Neural cell (in vitro differentiated cells): Measurements from ENCODE around the gene SLC25A47. TPM values are rescaled to one million over a fixed set of nuclear protein-coding genes. Genes with fewer than 3 reads are reported as not detected.

Experiments
- H2AFZ ChIP-seq: fragments of 200-600, 300-800 bp; sonication (generic), shearing (Covaris generic); 2 replicates; pipeline ENCODE4 v1.6.0; 2014; ENCODE audit warnings: low read depth, mild to moderate bottlenecking, antibody characterized with exemption, low read length, moderate library complexity
- H3F3A ChIP-seq: fragments of 200-600 bp; shearing (Covaris generic); 2 replicates; pipeline ENCODE4 v1.6.1; 2016; ENCODE audit warnings: mild to moderate bottlenecking, moderate library complexity, mixed read lengths, antibody characterized with exemption, low read length; ENCODE audit not compliant: insufficient read depth, poor library complexity, severe bottlenecking
- H3K27ac ChIP-seq: fragments of 200-600, 300-800 bp; sonication (generic), shearing (Covaris generic); 2 replicates; pipeline ENCODE4 v1.5.1; 2014; ENCODE audit warnings: mild to moderate bottlenecking, low read length, moderate library complexity
- H3K27me3 ChIP-seq: fragments of 300-800, 200-600 bp; sonication (generic), shearing (Covaris generic); 2 replicates; pipeline ENCODE4 v1.6.0; 2014; ENCODE audit warnings: mild to moderate bottlenecking, low read depth, low read length, moderate library complexity; ENCODE audit not compliant: insufficient read depth
- H3K36me3 ChIP-seq: fragments of 300-800, 200-600 bp; sonication (generic), shearing (Covaris generic); 2 replicates; pipeline ENCODE4 v1.5.1; 2014; ENCODE audit warnings: mild to moderate bottlenecking, antibody characterized with exemption, low read length, moderate library complexity; ENCODE audit not compliant: insufficient read depth
- H3K4me2 ChIP-seq: fragments of 300-800, 200-600 bp; sonication (generic), shearing (Covaris generic); 2 replicates; pipeline ENCODE4 v1.6.0; 2014; ENCODE audit warnings: mild to moderate bottlenecking, low read length
- H3K4me3 ChIP-seq: fragments of 300-800, 200-600 bp; sonication (generic), shearing (Covaris generic); 2 replicates; pipeline ENCODE4 v1.5.1; 2014; ENCODE audit warnings: mild to moderate bottlenecking, low read length, moderate library complexity
- H3K79me2 ChIP-seq: fragments of 200-600 bp; shearing (Covaris generic); replicated peaks from 2 replicates; pipeline ENCODE4 v1.6.0; 2014; ENCODE audit warnings: mild to moderate bottlenecking, low read length, moderate library complexity; ENCODE audit not compliant: insufficient read depth
- H3K9ac ChIP-seq: fragments of 300-800, 200-600 bp; sonication (generic), shearing (Covaris generic); 2 replicates; pipeline ENCODE4 v1.6.1; 2016; ENCODE audit warnings: mild to moderate bottlenecking, low read length, mixed read lengths
- H3K9me2 ChIP-seq: fragments of 200-600 bp; shearing (Covaris generic); 2 replicates; pipeline ENCODE4 v1.6.1; 2016; ENCODE audit warnings: mild to moderate bottlenecking, low read length, mixed read lengths; ENCODE audit not compliant: insufficient read depth
- H3K9me3 ChIP-seq: fragments of 200-600, 300-800 bp; sonication (generic), shearing (Covaris generic); 2 replicates; pipeline ENCODE4 v1.6.1; 2016; ENCODE audit warnings: mild to moderate bottlenecking, mixed run types, low read length, moderate library complexity, mixed read lengths
- H4K20me1 ChIP-seq: fragments of 200-600 bp; shearing (Covaris generic); 2 replicates; pipeline ENCODE4 v1.6.1; 2016; ENCODE audit warnings: mild to moderate bottlenecking, mixed run types; ENCODE audit not compliant: insufficient read depth
- CTCF ChIP-seq: fragments of 450-650 bp; IDR thresholded peaks from 2 replicates; pipeline ENCODE4 v1.5.1; 2014; ENCODE audit warnings: antibody characterized with exemption, mild to moderate bottlenecking, moderate library complexity; ENCODE audit not compliant: poor library complexity, severe bottlenecking
- EP300 ChIP-seq: fragments of 450-650 bp; conservative IDR thresholded peaks from 2 replicates; pipeline ENCODE4 v1.6.1; 2014; ENCODE audit warnings: antibody characterized with exemption, mild to moderate bottlenecking, moderate library complexity; ENCODE audit not compliant: poor library complexity, severe bottlenecking
- EZH2 ChIP-seq: fragments of 200-600, 300-800 bp; shearing (Covaris generic), sonication (generic); IDR thresholded peaks from 2 replicates; pipeline ENCODE4 v1.6.1; 2014; ENCODE audit warnings: antibody characterized with exemption, low read length, borderline replicate concordance, mild to moderate bottlenecking; ENCODE audit not compliant: insufficient read depth, poor library complexity, severe bottlenecking
- MXI1 ChIP-seq: fragments of 450-650 bp; conservative IDR thresholded peaks from 2 replicates; pipeline ENCODE4 v1.6.1; 2014; ENCODE audit warnings: antibody characterized with exemption, mild to moderate bottlenecking; ENCODE audit not compliant: poor library complexity, severe bottlenecking
- POLR2AphosphoS5 ChIP-seq: IDR thresholded peaks from 2 replicates; pipeline ENCODE4 v1.6.1; 2012
- RAD21 ChIP-seq: fragments of 450-650 bp; conservative IDR thresholded peaks from 2 replicates; pipeline ENCODE4 v1.6.1; 2014; ENCODE audit warnings: antibody characterized with exemption, mild to moderate bottlenecking, moderate library complexity
- REST ChIP-seq: IDR thresholded peaks from 2 replicates; pipeline ENCODE4 v1.6.1; 2012; ENCODE audit warnings: borderline replicate concordance
- SMC3 ChIP-seq: fragments of 450-650 bp; conservative IDR thresholded peaks from 2 replicates; pipeline ENCODE4 v1.6.1; 2014; ENCODE audit warnings: antibody characterized with exemption, mild to moderate bottlenecking, moderate library complexity; ENCODE audit not compliant: poor library complexity
- TAF1 ChIP-seq: IDR thresholded peaks from 2 replicates; pipeline ENCODE4 v1.6.1; 2012; ENCODE audit warnings: low read depth
- polyA plus RNA-seq: library from polyadenylated mRNA; depleted of rRNA; stranded (reverse); fragments of >200 nt; gene quantifications from 2 replicates; pipeline ENCODE4 v1.2.3, GENCODE V29; 2014

The SLC25A47 gene
- polyA plus RNA-seq, 1 donor from 2014 or later, result not detected

GRCh38 chr14:100321473-100322137, 1.5 kb upstream of the SLC25A47 start:
- Histone ChIP-seq H3K9me3 (no peaks in the 10 kb centered on the region), H3K4me3 (no peak overlapping the region), H3K27me3 (no peaks in the 10 kb centered on the region), H3K9ac (no peak overlapping the region), H3K9me2 (no peaks in the 10 kb centered on the region), H3K27ac (no peak overlapping the region), H3K4me2 (no peak overlapping the region), H3F3A (no peaks in the 10 kb centered on the region), H3K36me3 (no peaks in the 10 kb centered on the region), H2AFZ (no peak overlapping the region), H3K79me2 (no peaks in the 10 kb centered on the region), H4K20me1 (no peaks in the 10 kb centered on the region)
- no peak for TF ChIP-seq POLR2AphosphoS5
- no peak for TF ChIP-seq EP300
- no peak for TF ChIP-seq MXI1

- no peak overlapping the region for H2AFZ ChIP-seq
- H3K4me2 ChIP-seq, result no peak overlapping the region
- H3F3A ChIP-seq, result no peaks in the 10 kb centered on the region
- no peak overlapping the region for H3K27ac ChIP-seq
- no peak for TF ChIP-seq EP300
- no peak for TF ChIP-seq POLR2AphosphoS5
- no peak for TF ChIP-seq SMC3
- no peak for TF ChIP-seq EZH2
- no peak for TF ChIP-seq MXI1
- TF ChIP-seq REST, result no peak
- TF ChIP-seq CTCF, result no peak
- TF ChIP-seq RAD21, result no peak
- no peak for TF ChIP-seq TAF1
- H3K9ac ChIP-seq, result no peak overlapping the region
- H3K79me2 ChIP-seq, result no peaks in the 10 kb centered on the region
- H3K27me3 ChIP-seq, result no peaks in the 10 kb centered on the region
- H3K4me3 ChIP-seq, result no peak overlapping the region
- no peaks in the 10 kb centered on the region for H3K9me3 ChIP-seq
- H3K9me2 ChIP-seq, result no peaks in the 10 kb centered on the region
- no peaks in the 10 kb centered on the region for H3K36me3 ChIP-seq
- H4K20me1 ChIP-seq, result no peaks in the 10 kb centered on the region
Observed at GRCh38 chr14:100322138-100322957, 791 bp upstream of the SLC25A47 start.
